Panc1 (cell line): ENCODE data around the gene DCC. TPM values are rescaled to one million over a fixed set of nuclear protein-coding genes. Genes with fewer than 3 reads are reported as not detected.

Experiments
- ATAC-seq: fragments of 200-7000 bp; cut with Tn5 transposase; 2 replicates; pipeline ENCODE4 v1.9.1; 2020; ENCODE audit warnings: mild to moderate bottlenecking, moderate library complexity
- BruUV-seq: library from RNA; stranded (reverse); fragments of 400-500 nt; replicated peaks from 2 replicates; lab custom pipeline; 2021; lab: Mats Ljungman, UMichigan
- CTCF ChIA-PET: fragments of 300-600 bp; sonication (Branson Sonifier 250); formaldehyde crosslinking; loops from one replicate; lab custom pipeline; 2022; ENCODE audit warnings: antibody characterized with exemption; lab: Charles Lee
- POLR2A ChIA-PET: fragments of 300-600 bp; sonication (Branson Sonifier 250); formaldehyde crosslinking; loops from one replicate; lab custom pipeline; 2022; ENCODE audit warnings: antibody characterized with exemption; lab: Charles Lee
- DNase-seq: peaks from one replicate; pipeline ENCODE4 v3.0.0-alpha.2; 2010; ENCODE audit warnings: low read depth, low spot score
- H3K27ac ChIP-seq: 2 replicates; pipeline ENCODE4 v1.5.1; 2011; ENCODE audit warnings: mild to moderate bottlenecking, low read length, inconsistent platforms
- H3K27me3 ChIP-seq: fragments of 200-500 bp; sonication (Bioruptor generic); 2 replicates; pipeline ENCODE4 v1.6.0; 2014; ENCODE audit warnings: low read length, inconsistent platforms; ENCODE audit not compliant: control insufficient read depth, insufficient read depth
- H3K36me3 ChIP-seq: fragments of 200-500 bp; sonication (Bioruptor generic); 2 replicates; pipeline ENCODE4 v1.5.1; 2014; ENCODE audit warnings: inconsistent platforms, mild to moderate bottlenecking, low read length, moderate library complexity; ENCODE audit not compliant: control insufficient read depth, insufficient read depth
- H3K4me1 ChIP-seq: 2 replicates; pipeline ENCODE4 v1.5.1; 2011; ENCODE audit warnings: inconsistent platforms, mild to moderate bottlenecking, low read length, moderate library complexity; ENCODE audit not compliant: control insufficient read depth, insufficient read depth
- H3K4me3 ChIP-seq, 2 experiments: 2 replicates each; pipeline ENCODE4 v1.5.1; 2011 to 2012; ENCODE audit warnings: low read depth in 2 of 2, low read length in 2 of 2, mild to moderate bottlenecking in 2 of 2, inconsistent platforms in 1 of 2, moderate library complexity in 1 of 2
- H3K9me3 ChIP-seq: fragments of 200-500 bp; sonication (Bioruptor generic); 2 replicates; pipeline ENCODE4 v1.5.1; 2014; ENCODE audit warnings: low read depth, mild to moderate bottlenecking, inconsistent platforms, low read length, moderate library complexity; ENCODE audit not compliant: control insufficient read depth, insufficient read depth
- CTCF ChIP-seq: fragments of 450-650 bp; IDR thresholded peaks from 2 replicates; pipeline ENCODE4 v1.5.1; 2017; ENCODE audit warnings: mild to moderate bottlenecking
- POLR2AphosphoS5 ChIP-seq: IDR thresholded peaks from 2 replicates; pipeline ENCODE4 v1.6.1; 2012; ENCODE audit warnings: mild to moderate bottlenecking, low read depth, low read length, moderate library complexity
- REST ChIP-seq, 2 experiments: IDR thresholded peaks; 2 replicates each; pipeline ENCODE4 v1.6.1; 2011 to 2012; ENCODE audit warnings: low read depth in 2 of 2, control low read depth in 1 of 2, low read length in 1 of 2, mild to moderate bottlenecking in 1 of 2, moderate library complexity in 1 of 2; ENCODE audit not compliant: insufficient read depth in 1 of 2
- SIN3A ChIP-seq: IDR thresholded peaks from 2 replicates; pipeline ENCODE4 v1.6.1; 2012; ENCODE audit warnings: low read depth, mild to moderate bottlenecking, low read length, moderate library complexity, borderline replicate concordance; ENCODE audit not compliant: insufficient read depth
- TCF7L2 ChIP-seq: IDR thresholded peaks from 2 replicates; pipeline ENCODE4 v1.6.1; 2011; ENCODE audit warnings: mild to moderate bottlenecking, low read depth, low read length, inconsistent platforms
- in situ Hi-C: cut with HindIII; loops from 2 replicates; pipeline ENCODE4 v1.10.0; 2016; ENCODE audit warnings: low sequenced_read_pairs, low pct_unique_long_range_greater_than_20kb
- intact Hi-C: fragments of 100-400 bp; cut with micrococcal nuclease; formaldehyde crosslinking; loops from one replicate; pipeline ENCODE4 v1.10.0; 2022; ENCODE audit not compliant: unreplicated experiment
- total RNA-seq: library from RNA; stranded (reverse); gene quantifications from one replicate; pipeline ENCODE4 v1.2.1, GENCODE V29; 2021; ENCODE audit not compliant: unreplicated experiment

Gene DCC
- total RNA-seq, 1 experiment from 2014 or later: not detected

GRCh38 chr18:53147472-53147871 lies 807.5 kb downstream of the DCC start:
- CTCF ChIA-PET: no interaction called here

GRCh38 chr18:53148123-53148522 lies 808.1 kb downstream of the DCC start:
- H3K36me3 ChIP-seq: no peaks in the 10 kb centered on the region
- no peaks in the 10 kb centered on the region for H3K9me3 ChIP-seq
- ChIA-PET POLR2A (no interaction called here), CTCF (no interaction called here)
- intact Hi-C loops (no loop called here), in situ Hi-C loops (no loop called here)
- no peaks in the 10 kb centered on the region for H3K4me1 ChIP-seq
- no peak overlapping the region for H3K27ac ChIP-seq
- no peaks in the 10 kb centered on the region for H3K27me3 ChIP-seq
- no peak for DNase-seq
- H3K4me3 ChIP-seq: no peak overlapping the region
- no peak for ATAC-seq
- no TSS peak for BruUV-seq
- TF ChIP-seq TCF7L2 (no peak), CTCF (no peak), SIN3A (no peak), REST (IDR thresholded peaks at IDR 0.05; ENCODE audit: insufficient read depth in 1 of 2, low read depth in 2 of 2, low read length in 1 of 2) (no peak), POLR2AphosphoS5 (no peak)

More at GRCh38 chr18:53147472-53147871, 807.5 kb downstream of the DCC start:
- no peak for ATAC-seq
- Histone ChIP-seq H3K9me3 (no peaks in the 10 kb centered on the region), H3K27ac (no peak overlapping the region), H3K4me3 (no peak overlapping the region), H3K27me3 (no peaks in the 10 kb centered on the region), H3K4me1 (no peaks in the 10 kb centered on the region), H3K36me3 (no peaks in the 10 kb centered on the region)
- no peak for DNase-seq
- in situ Hi-C loops (no loop called here), intact Hi-C loops (no loop called here)
- POLR2A ChIA-PET: no interaction called here
- no TSS peak for BruUV-seq
- TF ChIP-seq TCF7L2 (no peak), SIN3A (no peak), POLR2AphosphoS5 (no peak), REST (IDR thresholded peaks at IDR 0.05; ENCODE audit: insufficient read depth in 1 of 2, low read depth in 2 of 2, low read length in 1 of 2) (no peak), CTCF (no peak)
